SU-DHL-6 (cell line): ENCODE results near the gene TFEB.

Experiments used
- CTCF ChIP-seq: fragments of 200-600 bp; sonication (generic); IDR thresholded peaks from one replicate; pipeline ENCODE4 v1.5.1; 2017; ENCODE audit warnings: antibody characterized with exemption, mild to moderate bottlenecking, low read length, moderate library complexity; ENCODE audit not compliant: insufficient read depth, poor library complexity, severe bottlenecking
- EZH2phosphoT487 ChIP-seq: fragments of 200-600 bp; sonication (generic), shearing (Covaris generic); conservative IDR thresholded peaks from 2 replicates; pipeline ENCODE4 v1.6.1; 2018; ENCODE audit warnings: mild to moderate bottlenecking, antibody characterized with exemption, low read length, moderate library complexity, mixed read lengths

- TF ChIP-seq CTCF (peak; percentile 90), EZH2phosphoT487 (no peak)
Measured at GRCh38 chr6:41682056-41682477, 53.3 kb downstream of the TFEB start.
